CD4-positive, alpha-beta T cell treated with Interleukin-6 for 4 hours (primary cell): Measurements from ENCODE around the gene MAGI1.
"Not testable (repeated sequence)": the region's sequence is repeated elsewhere in the genome, so short reads cannot be mapped to it uniquely, and the experiment has no call there.

Experiments
- DNase-seq: peaks from one replicate; pipeline ENCODE4 v3.0.0-alpha.2; 2020; ENCODE audit warnings: mixed read lengths

The MAGI1 gene

DNA sequence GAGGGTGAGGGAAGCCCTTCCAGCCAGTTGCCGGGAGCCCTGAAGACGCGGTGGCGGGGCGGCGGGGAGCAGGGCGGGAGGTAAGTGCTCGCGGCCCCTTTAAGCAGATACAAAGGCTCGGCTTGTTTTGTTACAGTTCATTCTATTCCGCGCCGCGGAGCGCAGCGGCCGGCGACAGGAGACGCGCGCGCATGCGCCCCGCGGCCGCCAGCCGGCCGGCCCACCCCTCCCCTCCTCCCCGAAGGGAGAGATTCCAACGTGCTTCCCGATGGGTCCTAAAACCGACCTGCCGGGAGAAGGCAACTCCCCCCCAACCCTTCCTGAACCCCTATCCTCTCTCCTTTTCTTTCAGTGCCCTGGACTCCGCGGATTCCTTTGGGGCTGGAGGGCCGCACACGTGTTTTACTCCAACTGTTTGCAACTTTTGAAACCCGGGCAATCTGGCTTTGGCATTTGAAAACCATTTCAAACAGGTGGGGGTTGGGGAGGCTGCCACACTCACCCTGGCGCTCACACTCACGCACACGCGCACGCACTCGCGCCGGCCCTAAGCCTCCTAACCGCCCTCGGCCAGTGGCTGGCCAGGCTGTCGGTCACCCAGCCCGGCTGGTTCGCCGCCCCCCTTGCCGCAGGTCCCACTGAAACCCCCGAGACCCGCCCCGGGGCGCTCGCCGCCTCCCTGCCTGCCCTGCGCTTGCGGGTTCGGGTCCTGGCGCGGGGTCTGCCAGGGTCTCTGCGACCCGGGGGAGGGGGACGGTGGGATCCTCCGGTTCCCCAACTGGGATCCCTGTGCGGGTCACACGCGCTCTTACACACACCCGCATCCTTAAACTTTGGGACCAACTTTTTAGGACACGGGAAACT, at the start of gene MAGI1:
Gene MAGI1 (minus strand): TSS at position 193 of the 864 bp plus-strand sequence. CDS start 610 bp downstream, outside the sequence.
- DNase-seq: no peak

- DNase-seq: no peak
These were observed 45.1 kb upstream of the MAGI1 start for GRCh38 chr3:66083784-66084213.

DNA sequence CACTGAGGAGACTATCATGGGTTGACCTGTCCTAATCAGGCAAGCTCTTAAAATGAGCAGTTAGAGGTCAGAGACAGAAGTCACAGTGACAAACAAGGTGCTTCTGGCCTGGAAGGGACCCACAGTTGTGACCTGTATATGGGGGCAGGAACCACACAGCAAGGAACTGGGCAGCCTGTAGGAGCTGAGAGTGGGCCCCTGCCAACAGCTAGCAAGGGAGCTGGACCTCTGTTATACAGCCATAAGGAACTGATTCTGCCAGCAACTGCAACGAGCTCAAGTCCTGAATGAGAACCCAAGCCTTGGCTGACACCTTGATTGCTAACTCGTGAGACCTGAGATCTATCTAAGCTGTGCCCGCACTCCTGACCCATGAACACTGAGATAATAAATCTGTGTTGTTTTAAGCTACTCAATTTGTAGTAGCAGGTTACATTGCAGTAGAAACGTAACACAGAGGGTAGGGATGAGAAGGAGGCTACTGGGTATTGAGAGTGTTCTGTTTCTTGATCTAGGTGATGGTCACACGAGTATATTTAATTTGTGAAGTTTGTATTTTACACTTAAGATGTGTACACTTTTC, 44.5 kb upstream of the MAGI1 start:
- no peak for DNase-seq

- no peak for DNase-seq
These were observed 44.0 kb upstream of the MAGI1 start for GRCh38 chr3:66082679-66083078.

DNA sequence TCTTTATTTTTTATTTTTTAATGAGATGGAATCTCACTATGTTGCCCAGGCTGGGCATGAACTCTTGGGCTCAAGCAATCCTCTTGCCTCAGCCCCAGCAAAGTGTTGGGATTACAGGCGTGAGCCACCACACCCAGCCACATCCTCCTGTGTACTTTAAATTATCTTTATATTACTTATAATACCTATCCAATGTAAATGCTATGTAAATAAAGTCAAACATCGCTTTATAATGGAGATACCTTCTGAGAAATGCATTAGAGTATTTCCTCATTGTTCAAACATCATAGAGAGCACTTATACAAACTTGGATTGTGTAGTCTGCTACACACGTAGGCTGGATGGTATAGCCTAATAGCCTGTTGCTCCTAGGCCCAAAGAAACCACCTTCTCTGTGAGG, 41.4 kb upstream of the MAGI1 start:
- DNase-seq: no peak

DNA sequence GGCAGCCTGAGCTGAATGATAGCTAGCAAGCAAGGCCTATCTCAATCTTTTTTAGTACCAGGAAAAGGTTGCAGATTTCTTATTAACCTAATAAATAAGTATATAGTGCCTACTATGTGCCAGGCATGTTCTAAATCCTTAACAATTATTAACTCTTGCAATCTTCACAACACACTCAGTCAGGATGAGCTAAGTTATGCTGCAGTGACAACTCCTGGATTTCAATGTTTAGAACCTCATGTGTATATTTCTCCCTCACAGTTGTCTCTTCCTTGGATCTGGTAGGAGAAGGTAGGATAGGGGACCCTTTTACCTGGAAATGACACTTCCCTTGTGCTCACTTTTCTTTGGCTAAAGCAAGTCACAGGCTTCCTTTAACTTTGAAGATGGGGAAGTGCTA, 39.3 kb upstream of the MAGI1 start:
- DNase-seq: no peak

GRCh38 chr3:66076861-66077470, 38.2 kb upstream of the MAGI1 start:
- DNase-seq: no peak

DNA sequence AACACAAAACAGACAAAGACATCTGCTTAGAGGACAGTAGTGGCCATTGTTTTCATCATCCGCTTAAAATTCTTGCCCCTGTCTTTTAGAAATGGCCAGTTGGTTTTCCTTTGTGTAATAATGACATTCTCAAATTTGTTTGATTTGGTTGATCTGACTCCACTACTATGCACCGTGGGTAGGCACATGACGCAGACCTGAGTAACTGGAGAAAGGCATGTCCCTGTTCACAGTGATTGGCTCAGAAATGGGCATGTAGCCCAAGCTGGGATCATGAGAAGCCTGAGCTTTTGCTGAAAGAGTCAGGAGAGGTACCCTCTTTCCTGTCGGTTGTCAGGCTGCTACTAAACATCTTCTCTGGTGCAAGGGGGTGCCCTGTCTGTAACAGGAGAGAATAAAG, 36.6 kb upstream of the MAGI1 start:
- DNase-seq: no peak

DNA sequence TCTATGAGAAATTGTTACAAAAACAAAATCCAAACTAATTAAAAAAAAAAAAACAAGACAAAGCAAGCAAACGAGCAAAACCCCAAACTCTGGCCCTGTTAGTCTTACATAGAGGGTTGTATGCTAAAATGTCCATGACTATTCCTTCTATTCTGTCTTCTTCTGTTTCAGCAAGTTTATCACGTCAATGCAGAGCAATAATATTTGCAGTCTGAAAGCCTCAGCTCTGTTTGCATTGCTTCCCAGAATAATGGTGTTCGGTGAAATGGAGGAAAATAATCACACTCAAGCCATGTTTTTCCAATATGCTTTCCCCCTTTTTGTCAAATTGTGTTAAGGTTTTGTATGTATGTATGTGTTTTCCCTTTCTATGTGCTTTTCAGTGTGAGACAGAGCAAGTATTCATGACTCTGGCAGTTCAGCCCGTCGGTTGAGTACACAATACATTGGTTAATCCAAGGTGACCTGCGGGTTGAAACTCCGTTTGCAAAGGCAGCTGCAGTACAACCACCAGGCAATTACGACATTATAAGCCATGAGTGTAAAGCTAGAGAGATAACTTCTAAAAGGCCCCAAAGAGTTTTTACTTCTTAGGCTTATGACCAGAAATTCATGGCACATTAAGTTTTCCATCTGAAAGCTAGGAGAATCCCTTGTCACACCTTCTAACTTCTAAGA, 34.9 kb upstream of the MAGI1 start:
- DNase-seq: no peak

GRCh38 chr3:66068255-66068654, 29.5 kb upstream of the MAGI1 start:
- DNase-seq: no peak

- DNase-seq: no peak
These were observed 28.4 kb upstream of the MAGI1 start for GRCh38 chr3:66066963-66067617.

GRCh38 chr3:66055289-66055688, 16.6 kb upstream of the MAGI1 start:
- DNase-seq: no peak

- DNase-seq: no peak
These were observed 14.9 kb upstream of the MAGI1 start for GRCh38 chr3:66053550-66054094.

GRCh38 chr3:66052721-66053549, 14.2 kb upstream of the MAGI1 start:
- DNase-seq: no peak

GRCh38 chr3:66050821-66051220, 12.1 kb upstream of the MAGI1 start:
- DNase-seq: no peak

DNA sequence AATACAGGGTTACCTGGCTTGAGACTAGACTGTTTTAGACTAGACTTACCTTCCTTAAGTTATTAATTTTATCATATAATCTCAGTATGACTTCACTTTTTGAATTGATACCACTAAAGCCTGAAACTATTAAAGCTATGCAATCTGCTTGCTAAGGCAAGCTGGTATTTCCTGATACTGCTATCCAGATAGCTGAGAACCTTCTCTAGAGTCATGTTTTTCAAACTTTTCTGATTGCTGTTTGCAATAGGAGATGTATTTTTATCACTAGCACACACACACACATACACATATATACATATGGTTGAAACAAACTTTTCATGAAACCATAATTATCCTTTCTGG, 9.3 kb upstream of the MAGI1 start:
- no peak for DNase-seq

DNA sequence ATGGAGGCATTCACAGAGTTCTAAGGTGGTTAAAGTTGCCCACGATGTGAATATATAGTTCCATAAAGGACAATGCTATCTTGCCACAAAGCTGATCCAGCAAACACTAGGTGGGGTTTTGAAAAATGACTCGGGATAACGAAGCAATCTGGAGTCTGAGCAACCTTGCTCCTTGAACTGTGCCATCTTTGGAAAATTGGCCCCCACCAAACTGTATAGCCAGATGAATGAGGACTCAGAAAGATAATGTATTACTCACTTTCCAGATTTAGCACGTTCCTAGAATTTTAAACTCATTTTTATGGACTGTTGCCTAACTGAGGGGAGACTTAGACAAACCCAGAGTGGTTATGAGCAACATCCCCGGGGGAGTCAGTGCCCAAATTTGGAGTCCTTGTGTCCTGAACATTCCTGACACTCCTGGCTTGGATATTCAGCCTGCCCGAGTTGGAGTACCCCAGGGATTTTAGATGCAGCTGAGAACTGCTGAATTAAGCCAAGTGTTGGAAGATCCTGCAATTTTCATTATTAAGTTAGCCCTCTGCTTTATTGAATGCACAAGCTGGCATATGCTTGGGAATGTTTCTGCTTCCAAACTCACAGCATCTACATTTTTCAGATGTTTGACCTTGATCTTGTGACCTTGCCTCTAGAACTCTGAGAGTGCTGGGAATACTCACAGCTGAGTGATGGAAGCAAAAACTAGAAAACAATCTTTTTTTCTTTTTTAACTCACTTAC, 8.8 kb upstream of the MAGI1 start:
- DNase-seq: no peak

DNA sequence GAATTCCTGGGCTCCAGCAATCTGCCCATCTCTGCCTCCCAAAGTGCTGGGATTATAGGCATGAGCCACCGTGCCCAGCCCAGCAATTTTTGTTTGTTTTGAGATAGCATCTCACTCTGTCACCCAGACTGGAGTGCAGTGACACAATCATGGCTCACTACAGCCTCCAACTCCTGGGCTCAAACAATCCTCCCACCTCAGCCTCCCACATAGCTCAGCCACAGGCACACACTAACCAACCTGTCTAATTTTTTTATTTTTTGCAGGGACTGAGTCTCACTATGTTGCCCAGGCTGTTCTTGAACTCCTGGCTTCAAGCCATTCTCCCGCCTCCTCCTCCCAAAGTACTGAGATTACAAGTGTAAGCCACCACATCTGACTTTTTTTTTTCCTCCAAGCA, 7.6 kb upstream of the MAGI1 start:
- DNase-seq: not testable (repeated sequence)

- DNase-seq: no peak
These were observed 3.1 kb upstream of the MAGI1 start for GRCh38 chr3:66041828-66042227.

DNA sequence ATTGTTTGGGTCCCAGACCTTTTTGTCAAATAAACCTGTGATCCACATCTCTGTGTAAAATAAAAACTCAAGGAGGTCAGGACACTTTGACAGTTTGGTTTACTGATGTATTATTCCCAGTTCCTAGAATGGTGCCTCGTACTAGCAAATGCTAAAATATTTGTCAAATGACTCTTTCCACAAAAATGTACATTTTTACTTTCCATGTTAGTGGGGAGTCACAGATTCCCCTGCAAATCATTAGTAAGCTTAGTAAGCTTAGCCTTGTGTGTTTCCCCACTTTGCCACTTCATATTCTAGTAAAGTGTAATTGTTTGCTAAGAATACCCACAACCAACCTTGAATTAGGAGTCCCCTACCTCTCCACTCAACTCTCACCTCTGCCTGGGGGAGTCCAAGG, 2.4 kb upstream of the MAGI1 start:
- DNase-seq: no peak

DNA sequence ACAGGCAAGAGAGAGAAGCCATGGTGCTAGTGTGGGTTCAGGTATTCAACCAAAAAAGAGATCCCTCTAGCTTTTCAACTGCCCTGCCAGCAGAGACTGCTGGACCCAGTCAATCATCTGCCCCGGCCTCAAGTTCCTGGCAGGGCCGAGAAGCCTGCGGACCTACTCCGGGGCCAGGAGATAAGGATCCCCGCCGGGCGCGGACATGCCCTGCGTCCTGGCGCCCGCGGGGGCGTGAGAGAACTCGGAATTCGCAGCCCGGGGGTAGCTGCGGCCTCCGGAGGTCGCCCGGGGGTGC, 821 bp upstream of the MAGI1 start:
- no peak for DNase-seq
